CD4-positive, alpha-beta T cell (primary cell): ENCODE data around the gene B3GLCT. TPM values are rescaled to one million over a fixed set of nuclear protein-coding genes. Genes with fewer than 3 reads are reported as not detected.

ENCODE experiments used
- ATAC-seq: fragments of 200-7000 bp; cut with Tn5 transposase; one replicate; pipeline ENCODE4 v1.10.0; 2022; ENCODE audit warnings: mild to moderate bottlenecking; ENCODE audit not compliant: poor library complexity
- CTCF ChIA-PET: fragments of 350-600 bp; sonication (Branson Sonifier 250); formaldehyde crosslinking; loops from one replicate; lab custom pipeline; 2021; ENCODE audit warnings: antibody characterized with exemption, inconsistent platforms; lab: Charles Lee
- POLR2A ChIA-PET: fragments of 350-600 bp; sonication (Branson Sonifier 250); formaldehyde crosslinking; loops from one replicate; lab custom pipeline; 2021; ENCODE audit warnings: antibody characterized with exemption, inconsistent platforms; lab: Charles Lee
- DNase-seq, 14 experiments: peaks; one replicate each; pipeline ENCODE4 v3.0.0-alpha.2; 2013 to 2020; ENCODE audit warnings: mixed read lengths in 2 of 14
- H3K27ac ChIP-seq, 2 donors: one replicate each; pipeline versions ENCODE4 v1.5.1 to v1.7.0; 2013; ENCODE audit warnings: low read length in 2 of 2, low read depth in 1 of 2, mild to moderate bottlenecking in 1 of 2
- H3K27me3 ChIP-seq, 2 experiments: 1 replicate in 1 of 2; 2 replicates in 1 of 2; pipeline versions ENCODE4 v1.6.1 to v1.7.0; 2013; ENCODE audit warnings: low read length in 2 of 2, control low read depth in 1 of 2, mild to moderate bottlenecking in 1 of 2, moderate library complexity in 1 of 2; ENCODE audit not compliant: insufficient read depth in 2 of 2, control insufficient read depth in 1 of 2
- H3K36me3 ChIP-seq: one replicate; pipeline ENCODE4 v1.6.1; 2013; ENCODE audit warnings: low read length, control low read depth; ENCODE audit not compliant: insufficient read depth
- H3K4me1 ChIP-seq: one replicate; pipeline ENCODE4 v1.6.1; 2013; ENCODE audit warnings: low read length, control low read depth; ENCODE audit not compliant: insufficient read depth
- H3K4me3 ChIP-seq: one replicate; pipeline ENCODE4 v1.5.1; 2013; ENCODE audit warnings: mild to moderate bottlenecking, low read length, moderate library complexity
- H3K9me3 ChIP-seq, 2 experiments: 1 replicate in 1 of 2; 2 replicates in 1 of 2; pipeline versions ENCODE4 v1.6.1 to v1.7.0; 2013; ENCODE audit warnings: low read length in 2 of 2, mild to moderate bottlenecking in 2 of 2, control low read depth in 1 of 2, moderate library complexity in 1 of 2; ENCODE audit not compliant: control insufficient read depth in 1 of 2, insufficient read depth in 1 of 2
- H3K27ac Mint-ChIP-seq: one replicate; pipeline ENCODE4 v1.8.0; 2020; ENCODE audit warnings: mixed read lengths
- H3K27me3 Mint-ChIP-seq: one replicate; pipeline ENCODE4 v1.8.0; 2021; ENCODE audit warnings: mixed read lengths
- H3K36me3 Mint-ChIP-seq: one replicate; pipeline ENCODE4 v1.8.0; 2021; ENCODE audit warnings: low read depth, mixed read lengths
- H3K4me1 Mint-ChIP-seq: one replicate; pipeline ENCODE4 v1.8.0; 2021; ENCODE audit warnings: low read depth, mixed read lengths
- H3K4me3 Mint-ChIP-seq: one replicate; pipeline ENCODE4 v1.8.0; 2020; ENCODE audit warnings: mild to moderate bottlenecking, mixed read lengths
- H3K9me3 Mint-ChIP-seq: one replicate; pipeline ENCODE4 v1.8.0; 2020; ENCODE audit warnings: mixed read lengths
- CTCF ChIP-seq: fragments of 200-600 bp; IDR thresholded peaks from one replicate; pipeline ENCODE4 v1.8.0; 2022; ENCODE audit warnings: antibody characterized with exemption, mild to moderate bottlenecking
- intact Hi-C, 2 experiments: fragments of 100-400 bp; cut with DNase I in 1 of 2; cut with micrococcal nuclease in 1 of 2; formaldehyde crosslinking; loops; one replicate each; pipeline versions ENCODE4 v1.15.1 to v1.9.0; 2023 to 2025; cut with DNase I, micrococcal nuclease
- total RNA-seq, 174 experiments: library from RNA in 2 of 174; stranded (reverse) in 2 of 174; gene quantifications; one replicate each; pipeline ENCODE4 v1.2.3 and lab custom pipeline; 2021 to 2026

B3GLCT gene
- total RNA-seq, 2 experiments from 2014 or later, result 3.2 to 3.7 TPM

GRCh38 chr13:31263346-31263745 is 63.6 kb downstream of the B3GLCT start:
- intact Hi-C loops, result no loop called here
- H3K27ac Mint-ChIP-seq, result no peak overlapping the region
- Histone ChIP-seq H3K27me3 (no peaks in the 10 kb centered on the region), H3K36me3 (no peaks in the 10 kb centered on the region), H3K4me1 (no peaks in the 10 kb centered on the region), H3K9me3 (no peaks in the 10 kb centered on the region), H3K4me3 (no peak overlapping the region), H3K27ac (no peak overlapping the region)
- peaks cover 62% of the 10 kb centered on the region for H3K36me3 Mint-ChIP-seq
- ChIA-PET POLR2A (no interaction called here), CTCF (no interaction called here)
- ATAC-seq, result no peak
- TF ChIP-seq CTCF, result no peak
- no peaks in the 10 kb centered on the region for H3K4me1 Mint-ChIP-seq
- H3K4me3 Mint-ChIP-seq, result no peak overlapping the region
- H3K9me3 Mint-ChIP-seq, result no peaks in the 10 kb centered on the region
- H3K27me3 Mint-ChIP-seq, result no peaks in the 10 kb centered on the region
- no peak for DNase-seq

GRCh38 chr13:31264151-31264550 is 64.4 kb downstream of the B3GLCT start:
- no peaks in the 10 kb centered on the region for H3K4me1 Mint-ChIP-seq
- Histone ChIP-seq H3K27ac (no peak overlapping the region), H3K4me3 (no peak overlapping the region), H3K4me1 (no peaks in the 10 kb centered on the region), H3K27me3 (no peaks in the 10 kb centered on the region), H3K9me3 (no peaks in the 10 kb centered on the region), H3K36me3 (no peaks in the 10 kb centered on the region)
- H3K9me3 Mint-ChIP-seq, result peaks cover 1% of the 10 kb centered on the region
- no peaks in the 10 kb centered on the region for H3K27me3 Mint-ChIP-seq
- intact Hi-C loops, result no loop called here
- no peak for DNase-seq
- H3K4me3 Mint-ChIP-seq, result no peak overlapping the region
- TF ChIP-seq CTCF, result no peak
- H3K36me3 Mint-ChIP-seq, result peaks cover 69% of the 10 kb centered on the region
- no peak for ATAC-seq
- ChIA-PET CTCF (no interaction called here), POLR2A (no interaction called here)
- no peak overlapping the region for H3K27ac Mint-ChIP-seq

GRCh38 chr13:31267126-31267784 is 67.5 kb downstream of the B3GLCT start:
- no peaks in the 10 kb centered on the region for H3K4me1 Mint-ChIP-seq
- Histone ChIP-seq H3K4me3 (no peak overlapping the region), H3K27ac (no peak overlapping the region), H3K36me3 (no peaks in the 10 kb centered on the region), H3K27me3 (no peaks in the 10 kb centered on the region), H3K4me1 (no peaks in the 10 kb centered on the region), H3K9me3 (peaks cover 0 to 3% of the 10 kb centered on the region in 2 experiments)
- H3K4me3 Mint-ChIP-seq, result no peak overlapping the region
- H3K9me3 Mint-ChIP-seq, result peaks cover 5% of the 10 kb centered on the region
- TF ChIP-seq CTCF, result no peak
- no peak for DNase-seq
- ChIA-PET CTCF (no interaction called here), POLR2A (interaction anchor here (0.7 kb wide), 1 partner anchor 317 kb away, joined by 3 read pairs; no protein-coding TSS in a partner anchor)
- no peak for ATAC-seq
- peaks cover 79% of the 10 kb centered on the region for H3K36me3 Mint-ChIP-seq
- intact Hi-C loops, result no loop called here
- no peaks in the 10 kb centered on the region for H3K27me3 Mint-ChIP-seq
- H3K27ac Mint-ChIP-seq, result no peak overlapping the region
